UCSD-AML1 (cell line): Measurements from ENCODE around the gene PARVG.

Experiments
- DNase-seq: peaks from one replicate; lab custom pipeline; 2025; ENCODE audit not compliant: unreplicated experiment; lab: John Stamatoyannopoulos, UW

Gene PARVG

GRCh38 chr22:44195189-44195871, 14.6 kb downstream of the PARVG start:
- no peak for DNase-seq

DNA sequence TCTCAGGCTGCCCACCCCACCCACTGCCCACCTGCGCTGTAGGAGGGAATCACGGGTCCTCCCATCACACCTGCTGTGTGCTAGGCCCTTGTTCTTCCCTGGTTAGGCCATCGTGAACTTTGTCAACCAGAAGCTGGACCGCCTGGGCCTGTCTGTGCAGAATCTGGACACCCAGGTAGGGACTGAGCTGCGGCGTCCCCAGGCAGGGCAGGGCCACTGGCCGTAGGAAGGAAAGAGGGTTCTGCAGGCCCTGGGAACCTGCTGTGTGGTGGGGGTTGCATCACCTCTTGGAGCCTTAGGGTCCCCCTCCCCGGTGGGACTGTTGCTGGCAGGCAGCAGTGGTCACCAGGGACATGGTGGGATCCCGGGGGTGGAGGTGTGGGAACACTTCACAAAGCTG, 15.5 kb downstream of the PARVG start:
- DNase-seq = no peak

GRCh38 chr22:44196731-44197131, 16.0 kb downstream of the PARVG start:
- no peak for DNase-seq

DNA sequence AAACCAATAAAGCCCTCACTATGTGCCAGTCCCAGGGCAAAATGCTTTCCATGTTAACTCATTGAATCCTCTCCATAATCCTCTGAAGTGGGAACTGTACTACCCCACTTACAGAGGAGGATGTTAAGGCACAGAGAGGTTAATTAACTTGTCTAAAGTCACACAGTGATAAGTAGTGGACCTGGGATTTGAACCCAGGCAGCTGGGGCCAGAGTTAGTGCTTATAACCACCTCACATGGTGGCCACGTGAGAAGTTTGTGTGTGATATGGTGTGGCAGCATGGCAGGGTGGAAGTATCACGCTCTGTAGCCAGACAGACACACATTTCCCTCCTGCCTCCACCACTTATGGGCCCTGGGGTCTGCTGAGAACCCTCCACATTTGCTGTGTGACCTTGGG, 16.5 kb downstream of the PARVG start:
- DNase-seq = no peak

- DNase-seq = no peak
Measured at GRCh38 chr22:44199164-44199563, 18.4 kb downstream of the PARVG start.

- DNase-seq = no peak
Measured at GRCh38 chr22:44199866-44200265, 19.1 kb downstream of the PARVG start.

- no peak for DNase-seq
Measured at GRCh38 chr22:44200451-44200850, 19.7 kb downstream of the PARVG start.

- DNase-seq = peak; percentile 55
Measured at GRCh38 chr22:44200855-44201550, 20.3 kb downstream of the PARVG start.

DNA sequence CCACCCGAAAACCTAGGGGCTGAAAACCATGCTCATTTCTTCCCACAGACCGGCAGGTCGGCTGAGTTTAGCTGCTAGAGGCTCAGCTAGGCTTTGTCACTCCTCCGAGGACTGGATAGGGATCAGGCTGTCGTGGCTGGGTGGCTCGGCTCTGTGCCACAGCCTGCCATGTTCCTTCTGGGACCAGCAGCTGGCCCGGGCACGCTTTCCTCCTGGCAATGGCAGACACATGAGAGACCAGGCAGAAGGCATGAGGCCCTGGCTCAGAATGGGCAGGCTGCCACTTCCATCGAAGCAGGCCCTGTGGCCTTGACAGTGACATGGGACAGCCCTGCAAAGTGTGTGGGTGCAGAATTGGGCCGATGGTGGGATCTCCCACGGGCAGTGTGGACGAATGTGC, 20.9 kb downstream of the PARVG start:
- DNase-seq = no peak

DNA sequence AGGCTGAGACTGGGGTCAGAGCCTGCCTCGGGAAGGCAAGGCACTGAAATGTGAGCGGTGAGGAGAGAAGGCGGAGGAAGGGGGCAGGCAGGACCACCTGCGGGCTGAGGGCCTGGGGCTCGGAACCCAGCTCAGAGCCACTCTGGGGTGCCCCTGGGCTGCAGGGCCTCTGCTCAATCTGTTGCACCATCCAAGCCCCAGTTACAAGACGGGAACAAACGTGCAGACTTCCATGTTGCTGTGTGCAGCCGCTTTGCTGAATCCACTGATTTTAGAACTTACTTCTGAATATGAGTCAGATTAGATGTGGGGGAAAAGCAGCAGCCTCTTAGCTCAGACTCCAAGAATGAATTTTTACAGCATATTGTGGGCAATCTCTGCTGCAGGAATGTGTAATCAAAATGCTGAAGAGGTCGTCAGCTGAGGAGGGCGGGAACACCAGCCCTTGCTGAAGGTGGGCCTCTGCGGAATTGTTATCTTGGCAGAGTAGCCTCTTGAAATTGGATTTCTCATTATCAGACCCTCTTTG, 21.6 kb downstream of the PARVG start:
- DNase-seq = no peak

DNA sequence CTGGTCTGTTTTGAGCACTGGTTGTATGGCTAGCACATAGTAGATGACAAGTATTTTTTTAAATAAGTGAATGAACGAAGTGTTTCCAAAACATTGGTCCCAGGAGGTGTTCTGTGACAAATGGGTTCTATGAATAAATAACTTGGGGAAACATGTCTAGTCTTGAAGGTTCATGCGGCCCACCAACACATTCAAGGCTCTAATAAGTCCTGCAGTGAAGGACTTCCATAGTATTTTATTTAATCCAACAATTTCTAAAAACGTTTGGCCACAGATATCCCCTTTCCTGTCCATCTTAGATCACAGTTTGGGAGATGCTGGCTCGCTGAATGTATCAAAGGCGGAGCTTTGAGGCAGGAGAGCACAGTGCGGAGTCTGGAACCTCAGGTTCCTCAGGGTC, 22.5 kb downstream of the PARVG start:
- DNase-seq = no peak

DNA sequence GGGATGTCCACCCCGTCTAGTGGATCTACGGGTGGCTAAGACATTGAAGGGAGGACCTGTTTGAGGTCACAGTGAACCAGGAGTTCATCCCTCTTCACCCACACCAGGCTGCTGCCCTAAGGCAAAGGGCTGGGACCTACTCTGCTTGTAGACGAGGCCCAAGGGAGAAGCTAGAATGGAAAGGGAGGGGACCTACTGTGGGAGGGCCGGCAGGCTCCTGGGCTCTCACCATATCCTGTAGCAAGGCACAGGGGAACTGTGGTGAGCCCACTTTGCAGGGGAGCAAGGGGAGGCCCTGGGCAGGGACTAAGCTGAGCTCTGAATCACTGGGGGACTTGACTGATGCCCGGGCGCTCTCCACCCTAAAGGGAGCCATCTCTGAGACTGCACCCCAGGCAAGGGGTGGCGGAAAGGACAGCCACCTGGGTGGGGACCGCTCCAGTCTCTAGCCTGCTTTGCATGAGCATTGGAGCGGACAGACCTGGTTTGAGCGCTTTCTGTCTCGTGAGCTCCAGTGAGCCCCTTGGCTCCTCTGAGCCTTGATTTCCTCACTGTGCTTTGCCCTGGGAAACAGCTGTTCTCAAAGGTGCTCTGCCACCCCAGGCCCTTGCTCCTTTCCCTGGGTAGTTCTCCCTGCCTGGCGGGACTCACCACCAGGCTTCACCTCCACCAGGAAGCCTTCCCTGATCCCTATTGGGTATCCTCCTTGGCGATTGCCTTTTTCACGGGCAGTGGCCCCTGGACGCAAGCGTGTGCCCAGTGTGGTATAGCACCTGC, 24.2 kb downstream of the PARVG start:
- no peak for DNase-seq

DNA sequence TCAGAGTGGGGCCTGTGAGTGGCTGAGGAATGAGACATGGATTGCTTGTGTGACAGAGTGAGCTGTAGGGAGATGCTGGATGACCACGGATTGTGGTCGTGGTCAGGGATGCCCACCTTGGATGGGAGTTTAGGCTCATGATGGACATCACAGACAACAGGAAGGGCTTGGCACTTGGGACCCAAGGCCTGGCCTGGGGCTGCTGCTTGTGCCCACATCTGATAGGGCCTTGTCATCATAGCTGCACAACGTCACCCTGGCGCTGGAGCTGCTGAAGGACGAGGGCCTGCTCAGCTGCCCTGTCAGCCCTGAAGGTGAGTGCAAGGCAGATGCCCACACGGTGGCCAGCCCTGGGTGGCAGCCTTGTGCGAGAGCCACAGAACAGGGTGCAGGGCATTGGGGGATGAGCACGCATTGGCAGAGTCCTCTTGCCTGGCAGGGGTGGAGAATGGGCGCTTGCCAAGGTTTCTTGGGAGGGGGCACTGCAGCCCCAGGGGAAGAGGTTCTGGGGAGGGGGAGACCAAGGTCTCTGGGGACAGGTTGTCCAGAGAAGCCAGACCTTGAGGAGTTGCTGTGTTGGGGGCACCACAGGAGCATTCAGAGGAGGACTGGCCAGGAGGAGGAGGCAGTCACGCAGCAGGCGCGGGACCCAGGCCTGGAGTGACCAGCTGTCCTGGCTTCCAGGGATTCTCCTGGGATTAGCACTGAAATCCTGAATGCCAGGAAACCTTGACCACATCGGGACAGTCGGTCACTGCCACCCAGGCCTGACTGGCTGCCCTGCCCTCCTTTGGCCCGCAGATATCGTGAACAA, 25.0 kb downstream of the PARVG start:
- DNase-seq = no peak

DNA sequence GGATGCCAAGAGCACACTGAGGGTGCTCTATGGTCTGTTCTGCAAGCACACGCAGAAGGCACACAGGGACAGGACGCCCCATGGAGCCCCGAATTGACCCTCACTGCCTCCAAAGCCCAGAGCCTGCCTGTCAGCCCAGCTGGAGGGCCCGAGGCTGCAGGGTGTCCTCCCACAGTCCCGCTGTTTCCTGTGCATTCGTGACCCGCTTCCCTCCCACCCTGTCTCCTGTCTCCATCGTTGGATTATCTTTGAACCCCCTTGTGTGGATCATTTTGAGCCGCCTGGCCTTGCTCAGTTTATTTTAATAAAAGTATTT, 25.6 kb downstream of the PARVG start:
- DNase-seq = no peak

DNA sequence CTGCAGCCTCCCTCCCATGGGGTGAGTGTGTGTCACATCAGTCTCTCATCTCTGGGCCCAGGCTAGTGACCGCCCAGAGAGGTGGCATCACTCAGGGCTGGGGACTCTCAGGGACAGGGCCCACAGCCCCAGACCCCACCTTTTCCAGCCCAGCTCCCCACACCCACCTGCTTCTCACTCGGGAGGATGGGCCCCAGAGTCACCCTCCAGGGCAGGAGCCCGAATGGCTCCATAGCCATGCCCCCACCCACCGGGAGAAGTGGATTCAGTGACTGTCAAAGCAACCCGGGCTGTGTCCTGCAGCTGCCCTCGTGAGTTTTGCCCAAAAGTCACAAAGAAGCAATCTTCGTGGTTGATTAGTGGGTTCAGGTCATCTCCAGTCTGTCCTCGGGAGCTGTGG, 26.0 kb downstream of the PARVG start:
- DNase-seq = no peak

- DNase-seq = no peak
Measured at GRCh38 chr22:44207173-44207980, 26.7 kb downstream of the PARVG start.

DNA sequence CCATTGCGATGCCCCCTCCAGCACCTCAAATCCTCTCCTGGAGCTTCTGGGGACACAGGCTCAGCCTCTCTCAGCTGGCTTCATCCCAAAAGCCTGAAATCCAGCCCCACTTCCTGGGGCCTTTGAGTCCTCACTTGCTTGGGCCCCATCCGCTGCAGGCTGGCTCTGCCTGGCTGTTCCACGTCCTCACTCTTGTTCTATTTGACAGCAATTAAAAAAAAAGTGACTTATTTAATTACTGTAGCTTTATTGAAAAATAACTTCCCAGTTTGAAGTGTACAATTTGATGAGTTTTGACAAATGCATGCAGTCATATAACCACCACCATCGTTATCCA, 27.2 kb downstream of the PARVG start:
- no peak for DNase-seq

DNA sequence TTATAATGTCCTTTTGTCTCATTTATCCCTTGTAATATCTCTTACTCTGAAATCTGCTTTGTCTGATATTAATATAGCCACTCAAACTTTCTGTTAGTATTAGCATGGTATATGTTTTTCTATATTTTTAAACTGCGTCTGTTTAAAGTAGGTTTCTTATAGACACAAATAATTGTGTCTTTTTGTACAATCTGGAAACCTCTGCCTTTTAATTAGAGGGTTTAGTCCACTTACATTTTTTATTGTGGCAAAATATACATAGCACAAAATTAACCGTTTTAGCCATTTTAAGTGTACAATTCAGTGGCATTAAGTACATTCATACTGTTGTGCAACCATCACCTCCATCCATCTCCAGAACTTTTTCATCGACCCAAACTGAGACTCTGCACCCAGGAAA, 28.6 kb downstream of the PARVG start:
- no peak for DNase-seq

- DNase-seq = no peak
Measured at GRCh38 chr22:44210722-44211121, 30.0 kb downstream of the PARVG start.

DNA sequence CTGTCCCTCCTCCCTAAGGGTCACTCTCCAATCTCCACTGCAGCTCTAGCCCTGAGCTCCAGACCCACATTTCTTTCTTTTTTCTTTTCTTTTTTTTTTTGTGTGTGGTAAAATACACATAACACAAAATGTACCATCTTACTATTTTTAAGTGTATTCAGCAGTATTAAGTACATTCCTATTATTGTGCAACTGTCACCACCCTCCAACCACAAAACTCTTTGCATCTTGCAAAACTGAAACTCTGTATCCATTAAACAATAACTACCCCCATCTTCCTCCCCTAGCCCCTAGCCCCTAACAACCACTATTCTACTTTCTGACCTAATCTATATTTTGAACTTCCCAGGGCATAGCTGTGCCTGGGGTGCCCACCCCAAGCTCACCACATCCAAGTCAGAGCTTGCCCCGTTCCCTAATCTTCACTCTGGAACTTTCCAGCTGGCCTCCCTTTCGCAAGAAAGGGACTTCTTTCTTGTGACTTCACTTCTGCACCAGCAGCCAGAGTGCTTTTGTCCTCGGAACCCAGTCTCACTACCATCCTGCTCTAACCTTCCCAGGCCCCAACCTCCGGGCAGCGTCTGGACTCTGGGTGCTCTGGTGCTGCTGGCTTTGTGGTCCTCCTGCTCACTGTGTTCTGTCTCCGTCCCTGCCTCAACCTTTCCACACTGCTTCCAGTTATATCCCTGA, 30.7 kb downstream of the PARVG start:
- no peak for DNase-seq
